Neuron (in vitro differentiated cells): ENCODE results near the gene LRRK1.

Experiments used
- H2AFZ ChIP-seq: one replicate; pipeline ENCODE4 v1.6.1; 2013; ENCODE audit warnings: low read depth, mild to moderate bottlenecking, inconsistent platforms, low read length, moderate library complexity
- H3K27me3 ChIP-seq: one replicate; pipeline ENCODE4 v1.6.1; 2013; ENCODE audit warnings: low read length; ENCODE audit not compliant: insufficient read depth
- H3K36me3 ChIP-seq: one replicate; pipeline ENCODE4 v1.6.1; 2013; ENCODE audit warnings: low read length; ENCODE audit not compliant: insufficient read depth
- H3K4me1 ChIP-seq: one replicate; pipeline ENCODE4 v1.6.1; 2013; ENCODE audit warnings: low read length; ENCODE audit not compliant: insufficient read depth
- H3K4me3 ChIP-seq: 2 replicates; pipeline ENCODE4 v1.5.1; 2013; ENCODE audit warnings: mild to moderate bottlenecking, low read length, moderate library complexity
- H3K9me3 ChIP-seq: one replicate; pipeline ENCODE4 v1.6.1; 2013; ENCODE audit warnings: low read length

The LRRK1 gene

GRCh38 chr15:101110681-101111569 is 191.8 kb downstream of the LRRK1 start:
- Histone ChIP-seq H2AFZ (no peak overlapping the region), H3K4me3 (no peak overlapping the region), H3K4me1 (peaks cover 7% of the 10 kb centered on the region), H3K9me3 (peaks cover 2% of the 10 kb centered on the region), H3K36me3 (no peaks in the 10 kb centered on the region), H3K27me3 (no peaks in the 10 kb centered on the region)

DNA sequence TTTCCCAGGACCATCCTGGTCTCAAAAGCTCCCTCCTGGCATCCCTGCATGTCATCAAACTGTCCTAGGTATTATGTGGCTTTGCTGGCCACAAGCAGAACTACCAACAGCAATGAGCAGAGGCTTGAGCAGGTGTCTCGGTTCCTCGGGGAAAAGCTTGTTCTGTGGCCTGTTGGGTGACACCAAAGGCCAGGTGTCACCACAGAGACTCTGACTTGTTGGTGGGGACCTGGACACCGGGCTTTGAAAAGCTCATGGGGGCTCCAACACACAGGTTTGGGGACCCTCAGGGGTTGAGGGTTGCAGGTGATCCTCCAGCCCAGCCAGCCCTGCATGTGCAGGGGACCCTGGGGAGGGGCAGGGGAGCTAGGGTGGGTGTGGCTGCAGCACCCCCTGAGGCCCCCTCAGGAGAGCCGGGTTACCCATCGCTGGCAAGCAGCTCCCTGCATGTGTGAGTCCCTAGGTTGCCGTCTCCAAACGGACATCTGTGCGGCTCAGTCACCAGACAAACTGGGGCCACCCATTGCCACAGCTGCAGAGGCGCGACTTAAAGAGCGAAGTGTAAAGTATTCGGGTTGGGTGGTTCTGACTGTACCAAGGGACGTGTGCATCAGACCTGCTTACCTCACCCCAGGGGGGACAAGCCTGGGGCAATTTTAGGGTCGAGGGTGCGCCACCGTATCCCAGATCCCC is 192.6 kb downstream of the LRRK1 start:
- peaks cover 8% of the 10 kb centered on the region for H3K4me1 ChIP-seq
- H3K9me3 ChIP-seq = peaks cover 2% of the 10 kb centered on the region
- H3K4me3 ChIP-seq = no peak overlapping the region
- no peaks in the 10 kb centered on the region for H3K36me3 ChIP-seq
- H3K27me3 ChIP-seq = no peaks in the 10 kb centered on the region
- H2AFZ ChIP-seq = no peak overlapping the region

- H3K27me3 ChIP-seq = no peaks in the 10 kb centered on the region
- peaks cover 2% of the 10 kb centered on the region for H3K9me3 ChIP-seq
- no peak overlapping the region for H3K4me3 ChIP-seq
- peaks cover 8% of the 10 kb centered on the region for H3K4me1 ChIP-seq
- no peak overlapping the region for H2AFZ ChIP-seq
- H3K36me3 ChIP-seq = no peaks in the 10 kb centered on the region
Measured at GRCh38 chr15:101112336-101113113, 193.4 kb downstream of the LRRK1 start.

DNA sequence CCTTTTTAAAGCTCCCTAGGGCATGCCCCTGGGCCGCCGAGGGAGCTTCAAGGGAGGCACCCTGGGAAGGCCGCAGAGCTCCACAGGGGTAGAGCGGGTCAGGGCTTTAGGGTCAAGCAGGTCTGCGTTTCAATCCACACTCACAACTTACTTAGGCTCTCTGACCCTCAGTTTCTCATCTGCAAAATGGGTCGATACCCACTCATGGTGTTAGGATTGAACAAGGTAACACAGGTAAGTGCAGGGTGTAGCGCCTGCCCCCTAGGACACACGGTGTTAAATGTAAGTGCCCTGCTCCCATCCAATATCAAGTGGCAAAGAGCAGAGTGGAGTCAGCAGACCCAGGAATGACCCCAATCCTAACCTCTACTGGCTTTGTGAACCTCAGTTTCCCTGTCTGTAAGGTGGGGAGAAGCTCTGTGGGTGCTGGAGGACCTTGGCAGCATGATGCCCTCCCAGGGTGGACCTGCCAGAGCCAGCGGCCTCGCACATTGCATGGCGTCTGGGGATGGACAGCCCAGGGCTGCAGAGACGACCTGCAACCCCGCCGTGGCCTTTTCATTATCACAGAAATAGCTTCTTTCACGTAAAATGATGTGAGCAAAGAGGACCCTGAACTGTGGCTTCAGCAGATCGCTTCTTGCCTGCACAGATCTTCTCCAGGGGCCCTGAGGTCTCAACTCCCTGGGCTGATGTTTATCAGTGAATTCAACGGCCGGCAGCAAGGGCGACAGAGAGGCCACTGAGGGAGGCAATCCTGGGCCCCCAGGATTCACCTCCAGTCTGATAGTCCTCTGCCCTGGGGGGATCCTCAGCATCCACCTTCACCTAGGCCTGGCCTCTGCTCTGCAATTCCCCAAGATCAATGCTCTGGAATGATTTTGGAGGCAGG is 194.2 kb downstream of the LRRK1 start:
- no peaks in the 10 kb centered on the region for H3K27me3 ChIP-seq
- H2AFZ ChIP-seq = no peak overlapping the region
- no peaks in the 10 kb centered on the region for H3K9me3 ChIP-seq
- no peak overlapping the region for H3K4me3 ChIP-seq
- no peaks in the 10 kb centered on the region for H3K36me3 ChIP-seq
- peaks cover 8% of the 10 kb centered on the region for H3K4me1 ChIP-seq

GRCh38 chr15:101114166-101114565 is 195.0 kb downstream of the LRRK1 start:
- no peaks in the 10 kb centered on the region for H3K36me3 ChIP-seq
- no peak overlapping the region for H3K4me3 ChIP-seq
- no peaks in the 10 kb centered on the region for H3K9me3 ChIP-seq
- no peaks in the 10 kb centered on the region for H3K27me3 ChIP-seq
- H3K4me1 ChIP-seq = peaks cover 8% of the 10 kb centered on the region
- no peak overlapping the region for H2AFZ ChIP-seq

DNA sequence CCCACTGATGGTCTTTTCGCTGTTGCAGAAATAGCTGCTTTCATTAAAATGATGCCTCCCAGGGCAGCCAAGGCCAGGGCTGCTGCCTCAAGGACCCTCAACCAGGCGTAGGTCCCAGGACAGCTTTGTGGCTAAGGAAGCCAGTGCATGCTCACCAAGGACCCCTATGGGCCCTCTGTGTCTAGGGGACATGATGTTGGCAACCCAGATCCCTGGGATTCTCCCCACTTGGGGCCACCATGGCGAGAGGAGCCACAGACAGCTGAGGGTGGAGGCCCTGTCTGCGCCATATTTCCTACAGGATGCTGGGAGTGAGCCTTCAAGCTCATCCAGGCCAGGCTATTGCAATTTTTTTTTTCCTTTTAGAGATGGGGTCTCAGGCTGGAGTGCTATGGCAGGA is 195.5 kb downstream of the LRRK1 start:
- no peaks in the 10 kb centered on the region for H3K27me3 ChIP-seq
- H3K4me3 ChIP-seq = no peak overlapping the region

DNA sequence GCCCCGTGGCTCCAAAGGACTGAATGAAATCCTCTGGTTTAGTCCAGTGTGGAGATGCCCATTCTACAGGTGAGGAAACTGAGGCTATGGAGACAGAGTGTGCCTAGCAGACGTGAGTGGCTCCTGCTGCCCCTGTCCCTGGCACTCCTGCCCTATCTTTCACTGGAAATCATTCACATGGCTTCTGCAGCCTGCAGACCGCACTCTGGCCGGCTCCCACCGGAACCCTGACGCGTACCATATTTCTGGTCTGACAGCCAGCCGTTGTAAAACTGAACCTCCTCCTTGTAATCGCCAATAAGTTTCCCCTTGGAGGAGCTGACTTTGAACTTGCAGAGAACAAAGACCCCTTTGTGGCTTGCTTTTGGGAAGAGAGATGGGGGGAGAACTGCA is 196.2 kb downstream of the LRRK1 start:
- no peaks in the 10 kb centered on the region for H3K27me3 ChIP-seq
- H3K36me3 ChIP-seq = no peaks in the 10 kb centered on the region
- no peaks in the 10 kb centered on the region for H3K9me3 ChIP-seq
- no peak overlapping the region for H3K4me3 ChIP-seq
- peaks cover 13% of the 10 kb centered on the region for H3K4me1 ChIP-seq
- no peak overlapping the region for H2AFZ ChIP-seq

More for the DNA sequence above, 195.5 kb downstream of the LRRK1 start:
- Histone ChIP-seq H3K9me3 (no peaks in the 10 kb centered on the region), H3K4me1 (peaks cover 8% of the 10 kb centered on the region), H3K36me3 (no peaks in the 10 kb centered on the region), H2AFZ (no peak overlapping the region)

DNA sequence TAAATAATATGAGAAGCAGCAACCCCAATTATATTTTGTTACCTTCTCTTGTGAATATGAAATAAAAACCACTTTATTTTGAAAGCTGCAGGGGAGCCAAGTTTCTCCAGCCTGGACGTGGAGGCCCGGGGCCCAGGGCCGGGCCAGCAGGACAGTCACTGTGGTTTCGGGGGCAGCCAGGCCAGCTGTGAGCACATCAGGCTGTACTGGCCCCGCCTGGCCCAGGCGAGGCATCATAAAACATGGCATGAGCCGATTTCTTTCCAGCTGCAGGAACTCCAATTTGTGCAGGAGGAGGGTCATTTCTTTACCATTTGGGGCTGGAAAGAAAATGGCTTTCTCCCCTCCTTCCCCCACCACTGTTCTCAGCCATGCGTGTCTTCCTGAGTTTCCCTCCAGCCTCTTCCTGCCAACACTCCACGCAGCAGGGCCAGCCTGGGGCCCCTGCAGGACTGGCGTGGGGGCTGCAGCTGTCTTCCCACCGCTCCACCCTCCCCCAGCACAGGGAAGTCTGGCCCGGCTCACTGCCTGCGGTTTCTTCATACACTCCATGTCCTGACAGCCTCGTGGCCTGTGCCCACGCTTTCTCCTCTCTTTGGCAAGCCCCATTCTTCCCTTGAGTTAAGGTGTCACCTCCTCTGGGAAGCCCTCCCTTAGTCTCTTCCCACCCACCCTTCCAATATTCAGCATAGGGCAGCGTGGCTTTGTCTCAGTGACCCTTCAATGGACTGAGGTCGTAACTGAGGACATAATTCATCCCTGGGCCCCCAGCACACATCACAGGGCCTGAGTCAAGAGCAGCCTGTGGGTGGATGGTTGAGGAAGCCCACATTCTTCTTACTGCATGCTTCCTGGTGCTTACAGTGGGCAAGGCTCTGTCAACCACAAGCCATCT is 196.9 kb downstream of the LRRK1 start:
- H2AFZ ChIP-seq = no peak overlapping the region
- H3K27me3 ChIP-seq = no peaks in the 10 kb centered on the region
- peaks cover 19% of the 10 kb centered on the region for H3K4me1 ChIP-seq
- H3K9me3 ChIP-seq = no peaks in the 10 kb centered on the region
- H3K4me3 ChIP-seq = no peak overlapping the region
- H3K36me3 ChIP-seq = no peaks in the 10 kb centered on the region

DNA sequence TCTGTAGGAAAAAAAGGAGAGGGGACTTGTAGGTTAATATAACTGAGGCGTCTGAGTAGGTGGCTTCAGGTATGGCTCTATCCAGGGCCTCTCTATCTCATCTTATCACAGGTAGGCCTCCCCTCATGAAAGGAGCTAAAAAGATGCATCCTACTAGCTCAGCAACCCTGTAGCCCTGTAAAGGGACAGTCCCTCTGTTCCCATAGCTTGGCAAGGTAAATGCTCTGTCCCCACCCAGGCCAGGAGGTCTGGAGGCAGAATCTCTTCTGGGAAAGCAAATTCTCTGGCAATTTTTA is 197.5 kb downstream of the LRRK1 start:
- Histone ChIP-seq H3K9me3 (no peaks in the 10 kb centered on the region), H3K36me3 (no peaks in the 10 kb centered on the region), H3K4me3 (no peak overlapping the region), H3K4me1 (peaks cover 25% of the 10 kb centered on the region), H2AFZ (no peak overlapping the region), H3K27me3 (no peaks in the 10 kb centered on the region)

DNA sequence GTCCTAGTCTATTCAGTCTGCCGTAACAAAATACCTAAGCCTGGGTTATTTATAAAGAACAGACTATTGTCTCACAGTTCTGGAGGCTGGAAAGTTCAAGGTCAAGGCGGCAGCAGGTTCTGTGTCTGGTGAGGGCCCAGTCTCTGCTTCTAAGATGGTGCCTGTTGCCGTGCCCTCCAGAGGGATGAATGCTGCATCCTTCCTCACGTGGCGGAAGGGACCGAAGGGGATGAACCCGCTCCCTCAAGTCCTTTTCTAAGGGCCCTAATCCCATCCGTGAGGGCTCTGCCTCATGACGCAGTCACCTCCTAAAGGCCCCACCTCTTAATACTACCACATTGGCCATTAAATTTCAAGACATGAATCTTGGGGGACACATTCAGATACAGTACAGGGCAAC is 199.0 kb downstream of the LRRK1 start:
- Histone ChIP-seq H3K27me3 (no peaks in the 10 kb centered on the region), H3K36me3 (no peaks in the 10 kb centered on the region), H3K4me3 (no peak overlapping the region), H3K4me1 (peaks cover 28% of the 10 kb centered on the region), H3K9me3 (no peaks in the 10 kb centered on the region), H2AFZ (no peak overlapping the region)

GRCh38 chr15:101118615-101119014 is 199.5 kb downstream of the LRRK1 start:
- H3K4me3 ChIP-seq = no peak overlapping the region
- H2AFZ ChIP-seq = no peak overlapping the region
- H3K4me1 ChIP-seq = peaks cover 28% of the 10 kb centered on the region
- H3K36me3 ChIP-seq = no peaks in the 10 kb centered on the region
- no peaks in the 10 kb centered on the region for H3K9me3 ChIP-seq
- no peaks in the 10 kb centered on the region for H3K27me3 ChIP-seq

- Histone ChIP-seq H3K36me3 (no peaks in the 10 kb centered on the region), H3K27me3 (no peaks in the 10 kb centered on the region), H3K4me1 (peaks cover 28% of the 10 kb centered on the region), H3K9me3 (no peaks in the 10 kb centered on the region), H3K4me3 (no peak overlapping the region), H2AFZ (no peak overlapping the region)
Measured at GRCh38 chr15:101119181-101119580, 200.0 kb downstream of the LRRK1 start.
